Retinal pigment epithelial cell (primary cell): ENCODE results near the gene KLHL3.
"Not testable (repeated sequence)": the region's sequence is repeated elsewhere in the genome, so short reads cannot be mapped to it uniquely, and the experiment has no call there.

ENCODE experiments used
- DNase-seq: peaks from one replicate; pipeline ENCODE4 v3.0.0-alpha.2; 2010; ENCODE audit warnings: low read depth
- H3K4me3 ChIP-seq: 2 replicates; pipeline ENCODE4 v1.5.1; 2011; ENCODE audit warnings: mild to moderate bottlenecking, low read length, control low read depth, moderate library complexity
- CTCF ChIP-seq: conservative IDR thresholded peaks from 2 replicates; pipeline ENCODE4 v1.5.1; 2011; ENCODE audit warnings: low read depth, low read length, control low read depth, inconsistent platforms

The KLHL3 gene

GRCh38 chr5:137657073-137657472 is 78.8 kb downstream of the KLHL3 start:
- DNase-seq, result no peak
- no peak for TF ChIP-seq CTCF

GRCh38 chr5:137656558-137656957 is 79.3 kb downstream of the KLHL3 start:
- no peak for TF ChIP-seq CTCF
- no peak for DNase-seq
- no peak overlapping the region for H3K4me3 ChIP-seq

More at GRCh38 chr5:137657073-137657472, 78.8 kb downstream of the KLHL3 start:
- no peak overlapping the region for H3K4me3 ChIP-seq

GRCh38 chr5:137651022-137651421 is 84.9 kb downstream of the KLHL3 start:
- DNase-seq, result no peak
- TF ChIP-seq CTCF, result no peak
- H3K4me3 ChIP-seq, result no peak overlapping the region

- H3K4me3 ChIP-seq, result no peak overlapping the region
- no peak for TF ChIP-seq CTCF
- peak; percentile 99 for DNase-seq
Measured at GRCh38 chr5:137649228-137649935, 86.5 kb downstream of the KLHL3 start.

- no peak for TF ChIP-seq CTCF
- H3K4me3 ChIP-seq, result no peak overlapping the region
- no peak for DNase-seq
Measured at GRCh38 chr5:137648361-137648760, 87.5 kb downstream of the KLHL3 start.

- DNase-seq, result no peak
- H3K4me3 ChIP-seq, result no peak overlapping the region
- TF ChIP-seq CTCF, result no peak
Measured at GRCh38 chr5:137647401-137647800, 88.5 kb downstream of the KLHL3 start.

- no peak for TF ChIP-seq CTCF
- H3K4me3 ChIP-seq, result no peak overlapping the region
- no peak for DNase-seq
Measured at GRCh38 chr5:137646761-137647160, 89.1 kb downstream of the KLHL3 start.

GRCh38 chr5:137643081-137643480 is 92.8 kb downstream of the KLHL3 start:
- H3K4me3 ChIP-seq, DNase-seq: not testable (repeated sequence)
